Measurements from ENCODE around the gene PCNX3. TPM values are rescaled to one million over a fixed set of nuclear protein-coding genes. Genes with fewer than 3 reads are reported as not detected.
"Not testable (repeated sequence)": the region's sequence is repeated elsewhere in the genome, so short reads cannot be mapped to it uniquely, and the experiment has no call there.

PCNX3 gene
- total RNA-seq, 3 donors from 2014 or later: 42.5 to 53.4 (median 47.5) TPM

DNA sequence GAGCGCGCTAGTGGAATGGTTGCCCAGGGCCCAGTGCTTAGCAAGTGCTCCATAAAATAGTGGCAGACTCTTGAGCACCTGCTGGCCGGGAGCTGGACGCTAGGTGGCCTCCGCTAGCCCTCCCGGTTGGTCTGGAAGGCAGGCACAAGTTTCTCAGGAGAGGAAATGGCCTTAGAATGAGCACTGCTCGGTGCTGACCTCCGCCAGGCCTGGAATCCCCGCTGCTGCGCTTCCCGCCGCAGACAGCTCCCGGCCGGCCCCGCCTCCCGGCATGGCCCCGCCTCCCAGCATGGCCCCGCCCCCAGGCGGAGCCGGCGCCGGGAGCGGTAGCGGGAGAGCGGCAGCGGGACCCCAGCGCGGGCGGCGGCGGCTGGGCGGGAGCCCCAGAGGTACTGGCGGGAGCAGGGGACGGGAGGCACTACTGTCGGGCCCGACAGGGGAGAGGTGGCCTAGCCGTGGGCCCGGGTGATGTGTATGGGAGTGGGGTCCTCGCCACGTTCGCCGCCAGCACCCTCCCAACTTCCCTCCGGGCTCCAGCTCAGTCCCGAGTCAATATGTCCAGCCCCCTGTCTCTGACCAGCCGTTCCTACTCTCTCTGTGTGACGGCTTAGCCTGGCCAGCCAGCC lies 22.3 kb downstream of the PCNX3 start, which contains the start of gene SIPA1:
SIPA1 (plus strand) TSS at position 308 of the 626 bp plus-strand sequence. CDS start 2,821 bp downstream, outside the sequence.
- Histone ChIP-seq H3K4me1 (ENCODE audit: low read depth) (peaks cover 15% of the 10 kb centered on the region), H3K9me3 (no peaks in the 10 kb centered on the region), H3K4me3 (peak within 1 kb of the TSS; percentile 24), H3K36me3 (ENCODE audit: low read depth) (no peaks in the 10 kb centered on the region)
- TF ChIP-seq, protein P1, sequence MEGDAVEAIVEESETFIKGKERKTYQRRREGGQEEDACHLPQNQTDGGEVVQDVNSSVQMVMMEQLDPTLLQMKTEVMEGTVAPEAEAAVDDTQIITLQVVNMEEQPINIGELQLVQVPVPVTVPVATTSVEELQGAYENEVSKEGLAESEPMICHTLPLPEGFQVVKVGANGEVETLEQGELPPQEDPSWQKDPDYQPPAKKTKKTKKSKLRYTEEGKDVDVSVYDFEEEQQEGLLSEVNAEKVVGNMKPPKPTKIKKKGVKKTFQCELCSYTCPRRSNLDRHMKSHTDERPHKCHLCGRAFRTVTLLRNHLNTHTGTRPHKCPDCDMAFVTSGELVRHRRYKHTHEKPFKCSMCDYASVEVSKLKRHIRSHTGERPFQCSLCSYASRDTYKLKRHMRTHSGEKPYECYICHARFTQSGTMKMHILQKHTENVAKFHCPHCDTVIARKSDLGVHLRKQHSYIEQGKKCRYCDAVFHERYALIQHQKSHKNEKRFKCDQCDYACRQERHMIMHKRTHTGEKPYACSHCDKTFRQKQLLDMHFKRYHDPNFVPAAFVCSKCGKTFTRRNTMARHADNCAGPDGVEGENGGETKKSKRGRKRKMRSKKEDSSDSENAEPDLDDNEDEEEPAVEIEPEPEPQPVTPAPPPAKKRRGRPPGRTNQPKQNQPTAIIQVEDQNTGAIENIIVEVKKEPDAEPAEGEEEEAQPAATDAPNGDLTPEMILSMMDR (IDR thresholded peaks at IDR 0.05): no peak
- intact Hi-C loops (cut with DNase I, micrococcal nuclease): no loop called here
- DNase-seq: peak; percentile 71 to 86 (median 85)
- ATAC-seq: peak; percentile 83

DNA sequence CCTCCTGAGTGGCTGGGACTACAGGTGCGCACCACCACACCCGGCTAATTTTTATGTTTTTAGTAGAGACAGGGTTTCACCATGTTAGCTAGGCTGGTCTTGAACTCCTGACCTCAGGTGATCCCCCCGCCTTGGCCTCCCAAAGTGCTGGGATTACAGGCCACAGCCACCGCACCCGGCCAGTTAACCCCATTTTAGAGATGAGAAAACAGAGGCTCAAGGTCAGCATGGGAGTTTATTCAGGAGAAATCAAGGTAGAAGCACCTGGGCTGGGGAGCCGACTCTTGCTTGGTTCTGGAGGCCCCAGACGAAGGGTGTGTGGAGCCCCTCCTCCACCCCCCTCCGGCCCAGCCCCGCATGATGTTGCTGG lies 23.6 kb downstream of the PCNX3 start:
- ATAC-seq: not testable (repeated sequence)

DNA sequence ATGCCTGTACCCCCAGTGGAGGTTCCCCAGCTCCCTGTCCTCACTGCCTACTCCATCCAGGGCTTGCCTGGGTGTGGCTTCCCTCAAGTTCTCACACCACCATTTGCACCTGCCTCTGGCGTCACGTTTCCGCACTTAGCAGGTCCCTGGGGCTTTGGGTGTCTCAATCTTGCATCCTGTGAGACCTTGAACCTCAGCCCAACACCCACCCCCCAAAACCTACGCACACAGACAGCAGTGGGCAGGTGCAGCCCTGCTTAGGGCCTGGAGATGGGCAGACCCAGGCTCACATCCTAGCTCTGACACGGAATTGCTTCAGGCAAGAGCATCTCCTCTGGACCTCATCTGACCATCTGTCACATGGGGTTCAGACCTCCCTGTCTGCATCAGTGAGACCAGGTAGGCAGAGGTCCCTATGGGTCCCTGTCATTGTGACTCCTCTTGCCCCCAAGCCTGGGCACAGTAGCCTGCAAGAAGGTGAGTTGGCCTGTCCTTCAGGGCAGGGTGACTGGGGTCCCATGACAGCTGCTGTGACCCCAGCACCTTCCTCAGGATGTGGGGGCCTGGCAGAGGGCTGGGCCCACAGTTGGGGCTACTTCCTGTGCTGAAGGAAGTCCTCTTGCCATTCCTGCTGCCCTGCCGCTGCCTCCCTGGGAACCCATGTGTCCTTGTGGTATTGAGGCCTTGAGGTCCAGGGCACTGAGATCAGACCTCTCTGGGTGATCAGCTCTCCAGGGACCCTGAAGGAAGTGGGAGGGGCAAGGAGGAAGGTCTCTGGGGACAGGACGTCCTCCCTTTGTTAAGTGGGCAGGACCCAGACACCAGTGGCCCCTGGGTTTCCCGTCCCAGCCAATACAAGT lies 24.3 kb downstream of the PCNX3 start:
- no peak overlapping the region for H3K4me3 ChIP-seq

More for the DNA sequence above, 23.6 kb downstream of the PCNX3 start:
- intact Hi-C loops (cut with DNase I, micrococcal nuclease); H3K4me3 ChIP-seq; H3K9me3 ChIP-seq; H3K36me3 ChIP-seq (ENCODE audit: low read depth); DNase-seq: not testable (repeated sequence)
- H3K4me1 ChIP-seq (ENCODE audit: low read depth): peaks cover 15% of the 10 kb centered on the region

GRCh38 chr11:65640483-65641296 lies 25.1 kb downstream of the PCNX3 start:
- TF ChIP-seq, protein P1 (IDR thresholded peaks at IDR 0.05): no peak
- Histone ChIP-seq H3K4me1 (ENCODE audit: low read depth) (peaks cover 15% of the 10 kb centered on the region), H3K36me3 (ENCODE audit: low read depth) (no peaks in the 10 kb centered on the region), H3K4me3 (no peak overlapping the region), H3K9me3 (no peaks in the 10 kb centered on the region)
- intact Hi-C loops (cut with DNase I, micrococcal nuclease): no loop called here
- DNase-seq (peak; percentile 57 to 88 (median 67)), ATAC-seq (peak; percentile 37)

More for the DNA sequence above, 24.3 kb downstream of the PCNX3 start:
- DNase-seq (peak; percentile 51 to 89 (median 56)), ATAC-seq (peak; percentile 46)
- Histone ChIP-seq H3K36me3 (ENCODE audit: low read depth) (no peaks in the 10 kb centered on the region), H3K4me1 (ENCODE audit: low read depth) (peaks cover 15% of the 10 kb centered on the region), H3K9me3 (no peaks in the 10 kb centered on the region)
- intact Hi-C loops (cut with DNase I, micrococcal nuclease): no loop called here
- TF ChIP-seq, protein P1 (IDR thresholded peaks at IDR 0.05): no peak

DNA sequence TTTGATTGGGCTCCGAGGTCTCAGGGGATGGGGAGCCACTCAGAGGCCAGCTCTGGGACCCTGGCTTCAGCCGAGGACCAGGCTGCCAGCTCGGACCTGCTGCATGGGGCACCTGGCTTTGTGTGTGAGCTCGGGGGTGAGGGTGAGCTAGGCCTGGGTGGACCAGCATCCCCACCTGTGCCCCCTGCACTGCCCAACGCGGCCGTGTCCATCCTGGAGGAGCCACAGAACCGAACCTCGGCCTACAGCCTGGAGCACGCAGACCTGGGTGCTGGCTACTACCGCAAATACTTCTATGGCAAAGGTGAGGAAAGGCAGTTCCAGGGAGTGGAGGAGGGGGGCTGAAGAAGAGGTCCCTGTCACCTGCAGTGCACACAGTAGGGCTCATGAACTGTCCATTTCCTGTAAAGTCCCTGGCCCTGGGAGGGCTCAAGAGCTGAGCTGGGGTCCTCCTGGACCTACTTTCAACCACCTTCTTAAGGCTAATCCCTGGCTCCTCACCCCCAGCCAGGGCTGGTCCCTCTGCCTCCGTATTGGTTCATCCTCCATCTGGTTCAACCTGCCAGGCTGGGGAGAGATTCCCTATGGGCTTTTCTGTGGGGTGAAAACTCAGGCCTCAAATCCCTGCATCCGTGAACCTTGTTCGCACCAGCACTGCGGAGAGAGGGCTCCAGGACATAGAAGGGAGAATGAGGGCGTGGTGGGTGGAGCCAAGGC lies 25.9 kb downstream of the PCNX3 start:
- intact Hi-C loops (cut with DNase I, micrococcal nuclease): no loop called here

More for the DNA sequence above, 25.9 kb downstream of the PCNX3 start:
- no peaks in the 10 kb centered on the region for H3K36me3 ChIP-seq (ENCODE audit: low read depth)
- ATAC-seq: no peak
- H3K4me3 ChIP-seq: no peak overlapping the region
- H3K4me1 ChIP-seq (ENCODE audit: low read depth): peaks cover 15% of the 10 kb centered on the region
- no peaks in the 10 kb centered on the region for H3K9me3 ChIP-seq
- TF ChIP-seq, protein P1 (IDR thresholded peaks at IDR 0.05): no peak
- DNase-seq: peak in 1 of 3 donors; percentile 54
